Transverse colon (tissue), 4 donors: ENCODE data around the gene CTTN. TPM values are rescaled to one million over a fixed set of nuclear protein-coding genes. Genes with fewer than 3 reads are reported as not detected.

Source experiments
- DNase-seq: peaks from one replicate; pipeline ENCODE4 v3.0.0-alpha.2; 2019
- H3K27ac ChIP-seq, 4 donors: fragments of 200-600 bp; sonication (generic); 2 replicates each; pipeline ENCODE4 v1.5.1; 2016 to 2018; ENCODE audit warnings: inconsistent platforms in 4 of 4
- H3K27me3 ChIP-seq: fragments of 200-600 bp; sonication (generic); 2 replicates; pipeline ENCODE4 v1.5.1; 2017; ENCODE audit warnings: inconsistent platforms
- H3K36me3 ChIP-seq, 4 donors: fragments of 200-600 bp; sonication (generic); 2 replicates each; pipeline ENCODE4 v1.5.1; 2017 to 2019; ENCODE audit warnings: inconsistent platforms in 4 of 4
- H3K4me1 ChIP-seq, 4 donors: fragments of 200-600 bp; sonication (generic); 2 replicates each; pipeline ENCODE4 v1.5.1; 2017 to 2020; ENCODE audit warnings: inconsistent platforms in 4 of 4
- H3K4me3 ChIP-seq, 4 donors: fragments of 200-600 bp; sonication (generic); 1 replicate in 1 of 4; 2 replicates in 3 of 4; pipeline versions ENCODE4 v1.5.1 to v1.6.1; 2017 to 2019; ENCODE audit warnings: inconsistent platforms in 4 of 4
- H3K9me3 ChIP-seq, 2 donors: fragments of 200-600 bp; sonication (generic); 2 replicates each; pipeline ENCODE4 v1.5.1; 2017 to 2019; ENCODE audit warnings: inconsistent platforms in 2 of 2
- CTCF ChIP-seq, 5 experiments: fragments of 200-600 bp in 3 of 5; fragments of 450-650 bp in 2 of 5; sonication (generic) in 3 of 5; IDR thresholded peaks; 1 replicate in 2 of 5; 2 replicates in 3 of 5; pipeline ENCODE4 v1.5.1; 2016 to 2017; ENCODE audit warnings: antibody characterized with exemption in 5 of 5, inconsistent platforms in 3 of 5, mild to moderate bottlenecking in 2 of 5, moderate library complexity in 1 of 5
- EP300 ChIP-seq: sonication (generic); formaldehyde crosslinking; IDR thresholded peaks from one replicate; pipeline ENCODE4 v1.6.1; 2017; ENCODE audit warnings: antibody characterized with exemption, low read depth
- POLR2A ChIP-seq: fragments of 450-650 bp; IDR thresholded peaks from one replicate; pipeline ENCODE4 v1.6.1; 2016; ENCODE audit warnings: antibody characterized with exemption, mild to moderate bottlenecking, moderate library complexity
- POLR2AphosphoS5 ChIP-seq, 3 donors: sonication (generic); formaldehyde crosslinking; IDR thresholded peaks; one replicate each; pipeline ENCODE4 v1.6.1; 2016; ENCODE audit warnings: antibody characterized with exemption in 3 of 3
- WGBS, 2 donors: methylation state at CpG; one replicate each; pipeline ENCODE4 v1.1.5; 2018; ENCODE audit warnings: low coverage in 1 of 2; 5-methylcytosine and 5-hydroxymethylcytosine counted together
- in situ Hi-C, 4 donors: fragments of 200-750 bp; cut with MboI; loops; one replicate each; pipeline versions ENCODE4 v1.15.0 to v1.15.1; 2017; ENCODE audit warnings: low sequenced_read_pairs in 3 of 4, low pct_ligation_motif_present in 1 of 4, low pct_unique_long_range_greater_than_20kb in 1 of 4
- intact Hi-C: fragments of 100-400 bp; cut with DNase I; formaldehyde crosslinking; loops from one replicate; pipeline ENCODE4 v1.15.1; 2023; ENCODE audit warnings: low total_unique reads
- total RNA-seq, 4 donors: library from RNA; depleted of rRNA; stranded (reverse); fragments of >200 nt; gene quantifications; one replicate each; pipeline ENCODE4 v1.1.0, GENCODE V29; 2016

Gene CTTN
- total RNA-seq, 4 donors from 2014 or later, result 203 to 449 (median 365) TPM

- DNase-seq, result peak; percentile 26
- no peak for TF ChIP-seq EP300
- TF ChIP-seq POLR2A, result no peak
- TF ChIP-seq POLR2AphosphoS5 (IDR thresholded peaks at IDR 0.05), result no peak
- TF ChIP-seq CTCF (IDR thresholded peaks at IDR 0.05), result no peak
- H3K9me3 ChIP-seq, result no peaks in the 10 kb centered on the region
- intact Hi-C loops, result no loop called here
- peak overlapping the region; percentile 52 to 98 (median 94) for H3K4me3 ChIP-seq
- WGBS, 2 donors, result 5 to 10% methylated on average over 17 to 42 of the region's 42 CpGs
- H3K4me1 ChIP-seq, result peaks cover 11 to 42% (median 25%) of the 10 kb centered on the region in 4 donors
- in situ Hi-C loops, result no loop called here
- H3K36me3 ChIP-seq, result no peaks in the 10 kb centered on the region
- H3K27me3 ChIP-seq, result peaks cover 3% of the 10 kb centered on the region
- H3K27ac ChIP-seq, result peak overlapping the region; percentile 78 to 96 (median 90)
Measured at GRCh38 chr11:70398834-70399680, 728 bp downstream of the CTTN start.

GRCh38 chr11:70399681-70400112, 1.4 kb downstream of the CTTN start:
- in situ Hi-C loops, result no loop called here
- TF ChIP-seq EP300 (no peak), POLR2AphosphoS5 (IDR thresholded peaks at IDR 0.05) (peak; percentile 46 to 61 (median 48)), POLR2A (peak; percentile 36)
- Histone ChIP-seq H3K27ac (peak overlapping the region; percentile 78 to 96 (median 90)), H3K4me1 (peaks cover 11 to 42% (median 25%) of the 10 kb centered on the region in 4 donors), H3K9me3 (no peaks in the 10 kb centered on the region), H3K27me3 (peaks cover 3% of the 10 kb centered on the region), H3K4me3 (peak overlapping the region; percentile 52 to 98 (median 94)), H3K36me3 (no peaks in the 10 kb centered on the region)
- WGBS, 2 donors, result 26% methylated on average over 16 of the region's 16 CpGs; no CpG with 5 or more reads in 1 of the 2 donors
- DNase-seq, result peak; percentile 74
- intact Hi-C loops, result no loop called here

GRCh38 chr11:70400643-70401042, 2.3 kb downstream of the CTTN start:
- no peak for DNase-seq
- in situ Hi-C loops, result no loop called here
- no peak for TF ChIP-seq CTCF (IDR thresholded peaks at IDR 0.05)
- no peak for TF ChIP-seq POLR2AphosphoS5 (IDR thresholded peaks at IDR 0.05)
- no peak for TF ChIP-seq POLR2A
- TF ChIP-seq EP300, result no peak
- peak overlapping the region in 1 of 4 donors; percentile 98 for H3K4me3 ChIP-seq
- H3K27me3 ChIP-seq, result no peaks in the 10 kb centered on the region
- WGBS, 2 donors, result 82 to 100% methylated on average over 1 to 8 of the region's 8 CpGs
- H3K27ac ChIP-seq, result peak overlapping the region; percentile 78 to 96 (median 90)
- H3K4me1 ChIP-seq, result peaks cover 11 to 42% (median 25%) of the 10 kb centered on the region in 4 donors
- no peaks in the 10 kb centered on the region for H3K9me3 ChIP-seq
- no peaks in the 10 kb centered on the region for H3K36me3 ChIP-seq
- intact Hi-C loops, result no loop called here

- H3K4me3 ChIP-seq, result no peak overlapping the region
- no peaks in the 10 kb centered on the region for H3K27me3 ChIP-seq
- no peaks in the 10 kb centered on the region for H3K9me3 ChIP-seq
- peaks cover 11 to 36% (median 24%) of the 10 kb centered on the region in 4 donors for H3K4me1 ChIP-seq
- in situ Hi-C loops, result no loop called here
- no peak overlapping the region for H3K27ac ChIP-seq
- DNase-seq, result no peak
- no peak for TF ChIP-seq CTCF (IDR thresholded peaks at IDR 0.05)
- TF ChIP-seq EP300, result no peak
- intact Hi-C loops, result no loop called here
- WGBS, 2 donors, result 76 to 81% methylated on average over 5 to 10 of the region's 10 CpGs
- H3K36me3 ChIP-seq, result peaks cover 0 to 3% (median 1%) of the 10 kb centered on the region in 4 donors
Measured at GRCh38 chr11:70402016-70402415, 3.7 kb downstream of the CTTN start.
